Muscle of back (tissue), 11 donors: ENCODE results near the gene GALNT10. TPM values are rescaled to one million over a fixed set of nuclear protein-coding genes. Genes with fewer than 3 reads are reported as not detected.

Experiments
- DNase-seq, 3 donors: peaks; one replicate each; pipeline versions ENCODE4 v3.0.0 to v3.0.0-alpha.2; 2013
- polyA plus RNA-seq, 10 donors: library from polyadenylated mRNA; unstranded; fragments of 120-200 nt; gene quantifications; one replicate each; pipeline ENCODE4 v1.2.1, GENCODE V29; 2013; ENCODE audit not compliant: insufficient read length in 10 of 10

The GALNT10 gene
- polyA plus RNA-seq, 10 donors: 19.7 to 27.9 (median 23.3) TPM

- DNase-seq: no peak
Observed at GRCh38 chr5:154234551-154234950, 44.0 kb downstream of the GALNT10 start.

DNA sequence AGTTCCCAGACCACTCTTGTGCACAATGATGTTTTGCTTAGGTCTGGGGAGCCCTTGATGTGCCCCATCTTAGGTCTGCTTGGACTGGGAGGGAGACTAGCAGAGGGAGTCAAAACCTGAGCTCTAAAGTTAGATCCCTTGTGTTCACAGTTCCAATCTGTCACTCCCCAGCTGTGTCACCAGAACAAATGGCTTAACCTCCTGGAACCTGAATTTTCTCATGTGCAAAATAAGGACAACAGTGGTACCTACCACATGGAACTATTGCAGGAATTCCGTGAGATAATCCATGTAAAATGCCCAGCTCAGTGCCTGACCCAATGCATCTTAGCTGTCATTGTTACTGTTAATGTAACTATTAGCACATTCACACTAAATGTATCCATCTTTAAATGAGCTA lies 45.5 kb downstream of the GALNT10 start:
- DNase-seq: no peak

DNA sequence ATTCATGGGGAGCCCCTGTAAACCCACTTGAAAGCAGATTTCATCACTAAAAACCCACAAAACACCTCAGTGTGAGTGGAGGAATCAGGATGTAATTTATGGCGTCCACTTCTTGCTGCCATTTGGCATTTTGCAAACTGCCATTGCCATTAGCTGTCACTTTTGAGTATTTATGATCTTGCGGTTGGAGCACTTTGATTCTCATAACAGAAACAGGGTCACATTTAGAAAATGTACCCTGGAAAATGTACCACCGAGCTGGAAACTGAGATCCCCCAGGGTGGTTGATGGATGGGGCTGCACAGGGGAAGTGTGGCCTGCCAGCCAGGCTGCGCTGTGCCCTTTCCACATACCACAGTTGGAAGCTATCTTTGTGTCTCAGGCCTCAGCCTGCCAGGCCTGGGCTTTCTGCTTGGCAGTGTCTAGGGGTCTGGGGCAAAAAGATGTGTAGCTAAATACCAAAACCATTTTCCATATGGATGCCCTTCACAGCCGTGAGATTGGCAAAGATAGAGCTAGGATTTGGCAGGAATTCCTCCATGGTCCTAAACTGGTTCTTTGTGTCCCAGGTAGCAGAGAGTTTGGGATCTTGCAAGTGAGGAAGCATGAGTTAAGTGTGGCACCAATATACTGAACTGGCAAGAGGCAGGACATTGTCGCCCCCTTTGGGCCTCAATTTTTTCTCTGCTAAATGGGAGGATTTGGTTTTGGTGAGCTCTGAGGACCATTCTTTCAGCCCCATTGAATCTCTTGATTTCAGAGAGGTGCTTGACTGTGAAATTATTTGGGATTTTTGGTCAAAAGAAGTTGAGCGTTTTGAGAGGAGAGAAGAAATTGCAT lies 46.2 kb downstream of the GALNT10 start:
- DNase-seq: no peak

GRCh38 chr5:154237376-154237743 lies 46.8 kb downstream of the GALNT10 start:
- no peak for DNase-seq

GRCh38 chr5:154237946-154238345 lies 47.4 kb downstream of the GALNT10 start:
- DNase-seq: no peak

- DNase-seq: no peak
Observed at GRCh38 chr5:154238776-154239481, 48.4 kb downstream of the GALNT10 start.

DNA sequence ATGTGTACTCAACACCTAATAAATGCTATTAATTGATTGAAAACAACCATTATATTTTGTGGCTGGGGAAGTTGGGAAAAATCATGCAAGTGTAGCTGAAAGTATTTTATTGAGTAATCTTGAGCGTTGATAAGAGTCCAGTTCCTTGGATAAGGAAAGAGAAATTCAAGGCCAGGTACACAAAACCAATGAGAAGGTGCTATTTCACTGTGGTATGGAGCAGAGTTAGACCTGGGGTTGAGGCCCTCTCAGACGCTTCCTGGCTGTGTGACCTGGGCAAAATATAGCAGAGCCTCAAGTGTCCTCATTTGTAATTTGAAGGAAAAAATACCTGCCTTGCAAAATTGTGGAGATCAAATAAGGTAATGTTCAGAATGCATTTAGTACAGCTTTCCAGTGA lies 50.1 kb downstream of the GALNT10 start:
- DNase-seq: no peak

GRCh38 chr5:154241021-154241420 lies 50.5 kb downstream of the GALNT10 start:
- no peak for DNase-seq

GRCh38 chr5:154242442-154242841 lies 51.9 kb downstream of the GALNT10 start:
- DNase-seq: no peak

- DNase-seq: no peak
Observed at GRCh38 chr5:154242964-154243376, 52.4 kb downstream of the GALNT10 start.

DNA sequence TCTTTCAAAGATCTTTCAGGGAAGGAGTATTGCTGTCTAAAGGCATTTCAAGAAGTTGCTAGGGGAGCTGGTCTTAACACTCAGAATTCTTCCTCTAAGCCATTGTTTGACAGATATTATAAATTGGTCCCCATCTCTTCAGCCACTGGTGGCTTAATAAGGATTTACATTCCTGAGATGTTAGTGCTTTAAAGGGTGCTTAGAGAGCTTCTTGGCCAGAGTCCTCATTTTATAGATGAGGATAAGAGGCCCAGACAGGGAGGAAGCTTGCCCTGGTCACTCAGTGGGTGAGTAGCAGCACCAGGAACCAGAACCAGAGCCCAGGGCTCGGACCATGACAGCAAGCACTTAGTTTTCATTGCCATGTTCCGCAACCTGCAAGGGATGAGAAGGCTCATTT lies 53.2 kb downstream of the GALNT10 start:
- no peak for DNase-seq

GRCh38 chr5:154244476-154244875 lies 53.9 kb downstream of the GALNT10 start:
- DNase-seq: no peak

- no peak for DNase-seq
Observed at GRCh38 chr5:154248691-154249090, 58.2 kb downstream of the GALNT10 start.

DNA sequence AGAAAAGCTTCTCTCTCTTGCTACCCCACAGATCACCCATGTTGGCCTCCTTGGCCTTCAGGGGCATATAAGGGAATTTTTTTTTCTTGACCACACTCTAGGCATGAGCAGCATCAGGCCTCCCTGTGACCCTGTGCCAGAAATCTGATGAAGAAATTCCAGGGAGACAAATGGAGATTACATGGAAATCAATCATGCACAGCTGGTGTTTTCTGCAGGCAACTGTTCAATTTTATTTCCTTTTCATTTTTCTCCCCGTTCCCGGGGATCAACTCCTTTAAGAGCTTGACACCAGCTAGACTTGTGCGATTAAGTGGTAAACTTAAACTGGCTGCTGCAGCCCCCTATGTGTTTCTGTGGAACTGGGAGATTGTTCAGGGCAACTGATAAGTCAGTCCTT lies 59.3 kb downstream of the GALNT10 start:
- peak in 1 of 3 donors; percentile 34 for DNase-seq

- DNase-seq: no peak
Observed at GRCh38 chr5:154251529-154251928, 61.0 kb downstream of the GALNT10 start.

- DNase-seq: no peak
Observed at GRCh38 chr5:154253807-154254206, 63.3 kb downstream of the GALNT10 start.

DNA sequence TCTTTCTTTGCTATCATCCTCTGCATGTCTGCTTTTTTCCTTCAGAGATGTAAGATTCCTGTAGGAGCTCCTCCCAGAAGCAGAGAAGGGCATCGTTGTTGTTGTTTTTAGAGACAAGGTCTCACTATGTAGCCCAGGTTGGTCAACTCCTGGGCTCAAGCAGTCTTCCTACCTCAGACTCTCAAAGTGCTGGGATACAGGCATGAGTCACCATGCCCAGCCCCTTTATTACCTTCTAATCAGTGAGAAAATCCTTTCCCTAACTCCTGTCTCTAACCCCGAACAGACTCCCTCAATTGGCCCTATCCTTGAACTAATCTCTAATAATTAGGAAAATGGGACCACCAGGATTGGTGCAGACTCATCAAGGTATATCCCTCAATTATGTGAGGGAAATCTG lies 64.4 kb downstream of the GALNT10 start:
- no peak for DNase-seq

- no peak for DNase-seq
Observed at GRCh38 chr5:154257046-154257445, 66.5 kb downstream of the GALNT10 start.

- DNase-seq: no peak
Observed at GRCh38 chr5:154258531-154259217, 68.1 kb downstream of the GALNT10 start.

DNA sequence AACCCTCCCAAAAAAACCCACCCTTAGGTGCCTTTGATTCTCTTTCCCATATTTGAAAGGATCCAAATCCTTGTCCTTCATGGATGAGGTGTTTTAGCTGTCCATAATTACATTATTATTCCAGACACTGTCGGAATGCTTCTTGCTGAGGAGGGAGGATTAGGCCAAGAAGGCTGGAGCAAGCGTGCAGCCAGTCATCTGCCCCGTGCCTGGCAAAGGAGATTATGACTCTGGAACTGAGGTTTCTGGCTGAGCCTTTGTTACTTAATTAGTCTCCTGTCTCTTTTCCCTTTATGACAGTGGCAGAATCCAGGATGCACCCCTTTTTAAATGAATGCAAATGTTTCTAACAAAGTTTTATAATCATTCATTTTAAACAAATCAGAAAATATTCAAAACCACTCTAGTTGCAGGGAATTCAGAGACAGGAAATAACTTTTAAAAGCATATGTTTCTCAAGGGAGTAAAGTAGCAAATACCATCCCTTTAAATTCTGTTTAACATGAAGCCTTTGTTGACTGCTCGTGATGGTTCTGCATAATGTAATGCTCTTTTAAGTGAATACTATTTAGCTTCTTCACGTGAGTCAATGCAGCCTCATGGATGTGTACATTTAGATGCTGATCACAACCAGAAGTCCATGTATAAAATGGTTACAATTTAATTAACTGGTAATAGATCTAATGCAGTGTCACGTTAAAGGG lies 69.8 kb downstream of the GALNT10 start:
- DNase-seq: peak in 1 of 3 donors; percentile 41

DNA sequence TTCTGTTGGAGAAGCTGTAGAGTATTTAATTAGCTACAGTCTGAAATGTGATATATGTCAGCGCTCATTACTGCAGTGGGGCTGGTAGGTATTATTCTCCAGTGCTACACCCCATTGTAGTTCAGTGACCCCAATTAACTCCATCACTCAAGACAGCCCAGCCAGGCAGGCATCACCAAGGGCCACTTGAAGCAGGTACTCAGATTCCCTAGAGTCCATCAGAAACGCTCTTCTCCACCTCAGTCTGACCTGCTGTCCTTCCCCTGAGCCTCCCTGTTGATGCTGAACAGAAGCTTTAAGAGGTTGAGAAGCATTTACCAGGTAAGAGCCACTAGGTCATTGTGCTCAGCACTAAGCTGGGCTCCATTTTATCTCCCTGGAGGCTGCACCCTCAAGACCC lies 71.8 kb downstream of the GALNT10 start:
- no peak for DNase-seq
